Measurements from ENCODE around the gene MACROH2A2.
"Not testable (repeated sequence)": the region's sequence is repeated elsewhere in the genome, so short reads cannot be mapped to it uniquely, and the experiment has no call there.

The MACROH2A2 gene

GRCh38 chr10:70068925-70069324 lies 16.3 kb downstream of the MACROH2A2 start:
- DNase-seq = no peak

GRCh38 chr10:70069346-70069745 lies 16.7 kb downstream of the MACROH2A2 start:
- no peak for DNase-seq

GRCh38 chr10:70070834-70071233 lies 18.2 kb downstream of the MACROH2A2 start:
- no peak for DNase-seq

- DNase-seq = no peak
Observed at GRCh38 chr10:70074165-70074564, 21.5 kb downstream of the MACROH2A2 start.

GRCh38 chr10:70074971-70075370 lies 22.3 kb downstream of the MACROH2A2 start:
- no peak for DNase-seq

GRCh38 chr10:70078329-70078728 lies 25.7 kb downstream of the MACROH2A2 start:
- no peak for DNase-seq

GRCh38 chr10:70078937-70079336 lies 26.3 kb downstream of the MACROH2A2 start:
- no peak for DNase-seq

- DNase-seq = not testable (repeated sequence)
Observed at GRCh38 chr10:70080789-70081188, 28.1 kb downstream of the MACROH2A2 start.

GRCh38 chr10:70084189-70084588 lies 31.5 kb downstream of the MACROH2A2 start:
- no peak for DNase-seq

- no peak for DNase-seq
Observed at GRCh38 chr10:70085975-70086613, 33.4 kb downstream of the MACROH2A2 start.

- no peak for DNase-seq
Observed at GRCh38 chr10:70087616-70088307, 35.1 kb downstream of the MACROH2A2 start.

- DNase-seq = no peak
Observed at GRCh38 chr10:70088308-70088698, 35.7 kb downstream of the MACROH2A2 start.

GRCh38 chr10:70090013-70090412 lies 37.4 kb downstream of the MACROH2A2 start:
- DNase-seq = no peak

GRCh38 chr10:70090951-70091350 lies 38.3 kb downstream of the MACROH2A2 start:
- no peak for DNase-seq

- no peak for DNase-seq
Observed at GRCh38 chr10:70092389-70092718, 39.7 kb downstream of the MACROH2A2 start.

GRCh38 chr10:70093335-70093944 lies 40.8 kb downstream of the MACROH2A2 start:
- no peak for DNase-seq

- DNase-seq = no peak
Observed at GRCh38 chr10:70094250-70094649, 41.6 kb downstream of the MACROH2A2 start.

GRCh38 chr10:70096016-70096704 lies 43.5 kb downstream of the MACROH2A2 start:
- no peak for DNase-seq

- DNase-seq = no peak
Observed at GRCh38 chr10:70096705-70097420, 44.2 kb downstream of the MACROH2A2 start.

GRCh38 chr10:70097459-70097858 lies 44.8 kb downstream of the MACROH2A2 start:
- no peak for DNase-seq

GRCh38 chr10:70098271-70098670 lies 45.6 kb downstream of the MACROH2A2 start:
- DNase-seq = no peak

- not testable (repeated sequence) for DNase-seq
Observed at GRCh38 chr10:70101068-70101562, 48.5 kb downstream of the MACROH2A2 start.

GRCh38 chr10:70101668-70102067 lies 49.0 kb downstream of the MACROH2A2 start:
- DNase-seq = no peak

All from NCI-H1105 treated with DMSO at 0.1 percent for 48 hours (cell line).